K562 (cell line): ENCODE results near the gene OR13J1. TPM values are rescaled to one million over a fixed set of nuclear protein-coding genes. Genes with fewer than 3 reads are reported as not detected.

Experiments used
- ATAC-seq: fragments of 200-7000 bp; cut with Tn5 transposase; 3 replicates; pipeline ENCODE4 v1.9.1; 2020; ENCODE audit warnings: moderate library complexity
- BruUV-seq: library from RNA; stranded (reverse); fragments of 400-500 nt; replicated peaks from 2 replicates; lab custom pipeline; 2021; lab: Mats Ljungman, UMichigan
- CTCF ChIA-PET: fragments of 300-600 bp; formaldehyde crosslinking; extraction: SDS; loops from one replicate; lab custom pipeline; 2021; ENCODE audit warnings: low intra/inter-chr PET ratio; lab: Yijun Ruan, JAX
- POLR2A ChIA-PET: fragments of 300-600, 350-650 bp; sonication (Branson Sonifier 250); formaldehyde crosslinking; extraction: SDS; loops from one replicate; lab custom pipeline; 2021; ENCODE audit warnings: antibody characterized with exemption, inconsistent platforms; lab: Yijun Ruan, JAX
- DNase-seq, 4 experiments: peaks; one replicate each; pipeline versions ENCODE4 v3.0.0 to v3.0.0-alpha.2; 2011 to 2018; ENCODE audit warnings: low spot score in 3 of 4, mixed read lengths in 3 of 4; ENCODE audit errors: extremely low read depth in 1 of 4
- FAIRE-seq: peaks from 2 replicates; lab custom pipeline; 2011; peaks lifted over from hg19 to GRCh38; lab: Jason Lieb, UNC
- H2AFZ ChIP-seq: 2 replicates; pipeline ENCODE4 v1.6.0; 2011; ENCODE audit warnings: low read depth, low read length, control low read depth, inconsistent platforms
- H3K27ac ChIP-seq: fragments of 200-600 bp; 3 replicates; pipeline ENCODE4 v1.8.0; 2011; ENCODE audit warnings: low read depth, mild to moderate bottlenecking, control low read depth, inconsistent platforms, low read length, moderate library complexity, mixed read lengths; ENCODE audit errors: extremely low read depth
- H3K27me3 ChIP-seq, 2 experiments: fragments of 300-600 bp in 1 of 2; 2 replicates in 1 of 2; 3 replicates in 1 of 2; pipeline versions ENCODE4 v1.6.0 to v1.8.0; 2011; ENCODE audit warnings: inconsistent platforms in 2 of 2, low read length in 2 of 2, mild to moderate bottlenecking in 1 of 2, mixed read lengths in 1 of 2, moderate library complexity in 1 of 2; ENCODE audit not compliant: control insufficient read depth in 2 of 2, insufficient read depth in 2 of 2
- H3K36me3 ChIP-seq: fragments of 300-600 bp; 3 replicates; pipeline ENCODE4 v1.8.0; 2011; ENCODE audit warnings: mild to moderate bottlenecking, low read length, inconsistent platforms; ENCODE audit not compliant: control insufficient read depth, insufficient read depth
- H3K4me1 ChIP-seq, 2 experiments: fragments of 200-600 bp in 1 of 2; replicated peaks in 1 of 2; 2 replicates in 1 of 2; 3 replicates in 1 of 2; pipeline versions ENCODE4 v1.5.1 to v1.8.0; 2011; ENCODE audit warnings: inconsistent platforms in 2 of 2, low read length in 2 of 2, mild to moderate bottlenecking in 1 of 2, mixed read lengths in 1 of 2, moderate library complexity in 1 of 2; ENCODE audit not compliant: control insufficient read depth in 2 of 2, insufficient read depth in 2 of 2
- H3K4me2 ChIP-seq: 2 replicates; pipeline ENCODE4 v1.6.1; 2011; ENCODE audit warnings: low read length, control low read depth, inconsistent platforms, mixed read lengths; ENCODE audit not compliant: insufficient read depth
- H3K4me3 ChIP-seq: fragments of 200-600 bp; sonication (generic), shearing (Covaris generic); 2 replicates; pipeline ENCODE4 v1.5.1; 2016; ENCODE audit warnings: control low read depth, inconsistent platforms
- H3K79me2 ChIP-seq: fragments of 200-600 bp; 3 replicates; pipeline ENCODE4 v1.8.0; 2011; ENCODE audit warnings: low read length, inconsistent platforms; ENCODE audit not compliant: control insufficient read depth, insufficient read depth
- H3K9ac ChIP-seq, 2 experiments: 2 replicates each; pipeline versions ENCODE4 v1.6.0 to v1.6.1; 2011; ENCODE audit warnings: low read depth in 2 of 2, low read length in 2 of 2, control low read depth in 1 of 2, inconsistent platforms in 1 of 2, mild to moderate bottlenecking in 1 of 2, mixed read lengths in 1 of 2; ENCODE audit not compliant: insufficient read depth in 1 of 2
- H3K9me1 ChIP-seq: one replicate; pipeline ENCODE4 v1.6.0; 2011; ENCODE audit warnings: inconsistent platforms, mild to moderate bottlenecking, low read length, moderate library complexity; ENCODE audit not compliant: control insufficient read depth, insufficient read depth
- H3K9me3 ChIP-seq: replicated peaks from 2 replicates; pipeline ENCODE4 v1.5.1; 2011; ENCODE audit warnings: low read depth, low read length, inconsistent platforms; ENCODE audit not compliant: control insufficient read depth, insufficient read depth
- H4K20me1 ChIP-seq: replicated peaks from 2 replicates; pipeline ENCODE4 v1.6.1; 2011; ENCODE audit warnings: low read length, inconsistent platforms, mixed read lengths; ENCODE audit not compliant: control insufficient read depth, insufficient read depth
- CREM ChIP-seq: IDR thresholded peaks from 2 replicates; pipeline ENCODE4 v1.6.1; 2014; ENCODE audit warnings: antibody characterized with exemption, low read depth
- CXXC5 ChIP-seq: fragments of 250-450 bp; sonication (Bioruptor Pico); IDR thresholded peaks from 2 replicates; pipeline ENCODE4 v1.8.0; 2022; ENCODE audit warnings: inconsistent platforms, mild to moderate bottlenecking, moderate library complexity
- NFATC3 ChIP-seq: fragments of 450-650 bp; IDR thresholded peaks from 2 replicates; pipeline ENCODE4 v1.6.1; 2017; ENCODE audit warnings: mild to moderate bottlenecking
- RBM15 ChIP-seq: fragments of 200-400 bp; formaldehyde crosslinking; IDR thresholded peaks from 2 replicates; pipeline ENCODE4 v1.6.1; 2018; ENCODE audit warnings: mild to moderate bottlenecking, low read length, moderate library complexity; ENCODE audit not compliant: insufficient read depth
- SRSF7 ChIP-seq: fragments of 200-400 bp; formaldehyde crosslinking; optimal IDR thresholded peaks from 2 replicates; pipeline ENCODE3; 2017; ENCODE audit warnings: mild to moderate bottlenecking, low read depth, low read length
- STAG1 ChIP-seq: sonication (generic); formaldehyde crosslinking; IDR thresholded peaks from 2 replicates; pipeline ENCODE4 v1.5.0; 2020; ENCODE audit warnings: missing genetic modification reagents, borderline replicate concordance
- XRCC4 ChIP-seq: IDR thresholded peaks from one replicate; pipeline ENCODE4 v1.6.1; 2011; ENCODE audit not compliant: insufficient read depth, insufficient read length; ENCODE audit errors: extremely low read depth
- ZFP30 ChIP-seq: fragments of 250-450 bp; sonication (Bioruptor Pico); IDR thresholded peaks from 2 replicates; pipeline ENCODE4 v1.8.0; 2022; ENCODE audit warnings: moderate library complexity, mild to moderate bottlenecking, inconsistent platforms, borderline replicate concordance
- ZNF121 ChIP-seq: sonication (generic); formaldehyde crosslinking; conservative IDR thresholded peaks from 2 replicates; pipeline ENCODE4 v1.8.0; 2022; ENCODE audit warnings: missing genetic modification reagents
- WGBS: fragments of 100-300 bp; shearing (Covaris generic); methylation state at CpG from one replicate; pipeline ENCODE4 v1.1.6; 2016; ENCODE audit warnings: low coverage, mixed read lengths; ENCODE audit not compliant: insufficient coverage; ENCODE audit errors: missing lambda C conversion rate; 5-methylcytosine and 5-hydroxymethylcytosine counted together
- in situ Hi-C: fragments of 300-500 bp; cut with MboI; formaldehyde crosslinking; loops from 4 replicates; pipeline ENCODE4 v1.15.0; 2018; ENCODE audit warnings: inconsistent platforms, mixed read lengths
- intact Hi-C: fragments of 100-400 bp; cut with micrococcal nuclease; formaldehyde crosslinking; loops from 2 replicates; pipeline ENCODE4 v1.14.2; 2022
- polyA plus RNA-seq, 8 experiments: library from polyadenylated mRNA; depleted of rRNA in 4 of 8; stranded (reverse) in 5 of 8; unstranded in 3 of 8; fragments of >200 nt; fragmentation: Nextera tagmentation in 2 of 8; fragmentation: Illumina TruSeq in 1 of 8; extraction: Ambion mirVana in 2 of 8; extraction: Trizol in 1 of 8; gene quantifications; 2 replicates each; pipeline versions ENCODE4 v1.2.1 to v1.2.3, GENCODE V29; 2011 to 2014; ENCODE audit warnings: inconsistent platforms in 1 of 8, missing spikeins in 1 of 8
- total RNA-seq, 7 experiments: library from RNA; depleted of rRNA in 6 of 7; stranded (reverse); fragments of >200 nt in 6 of 7; fragmentation: Illumina TruSeq in 2 of 7; extraction: Trizol in 2 of 7; gene quantifications; 2 replicates each; pipeline versions ENCODE4 v1.2.1 to v1.2.3, GENCODE V29; 2011 to 2021; ENCODE audit warnings: low replicate concordance in 1 of 7
- TF ChIP-seq, protein P1 (sequence below): fragments of 450-650 bp; IDR thresholded peaks from 2 replicates; pipeline ENCODE4 v1.6.1; 2016; ENCODE audit warnings: missing biosample characterization, missing genetic modification characterization

Gene OR13J1
- total and polyA plus RNA-seq, 9 of the 15 experiments (the other 6 are each of a cell fraction or from before 2014, with no cell fraction given), result not detected

DNA sequence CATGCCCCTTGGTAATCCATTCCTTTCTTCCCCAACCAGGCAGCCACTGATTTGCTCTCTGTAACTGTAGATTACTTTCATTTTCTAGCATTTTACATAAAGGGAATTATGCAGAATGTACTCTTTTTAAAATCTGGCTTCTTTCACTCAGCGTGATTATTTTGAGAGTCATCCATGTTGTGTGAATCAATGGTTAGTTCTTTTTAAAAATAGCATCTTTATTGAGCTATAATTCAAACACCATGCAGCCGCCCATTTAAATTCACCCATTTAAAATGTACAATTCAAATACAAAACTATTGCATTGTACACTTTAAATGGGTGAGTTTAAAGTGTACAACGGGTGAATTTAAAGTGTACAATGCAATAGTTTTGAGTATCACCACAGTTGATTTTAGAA, 2.3 kb upstream of the OR13J1 start:
- in situ Hi-C loops (no loop called here), intact Hi-C loops (no loop called here)
- Histone ChIP-seq H2AFZ (no peak overlapping the region), H3K27ac (no peak overlapping the region), H3K4me2 (no peak overlapping the region), H3K4me1 (peaks cover 0 to 5% of the 10 kb centered on the region in 2 experiments; a peak in 2 of 5 replicates), H3K9me3 (no peaks in the 10 kb centered on the region), H3K79me2 (no peaks in the 10 kb centered on the region), H3K9me1 (no peaks in the 10 kb centered on the region), H3K4me3 (no peak overlapping the region), H4K20me1 (no peaks in the 10 kb centered on the region), H3K36me3 (no peaks in the 10 kb centered on the region), H3K27me3 (peaks cover 2 to 20% of the 10 kb centered on the region in 2 experiments; a peak in 3 of 5 replicates), H3K9ac (no peak overlapping the region)
- CTCF ChIA-PET, result no interaction called here
- POLR2A ChIA-PET, result interaction anchor here (0.6 kb wide), 1 partner anchor 14 kb away, joined by 3 read pairs; no protein-coding TSS in a partner anchor
- WGBS, result 0% methylated on average over 3 of the region's 3 CpGs
- FAIRE-seq (no peak), DNase-seq (no peak), ATAC-seq (no peak)
- TF ChIP-seq STAG1 (CRISPR knock-in tag), result no peak
- TF ChIP-seq CXXC5 (CRISPR knock-in tag), result no peak
- TF ChIP-seq, protein P1, sequence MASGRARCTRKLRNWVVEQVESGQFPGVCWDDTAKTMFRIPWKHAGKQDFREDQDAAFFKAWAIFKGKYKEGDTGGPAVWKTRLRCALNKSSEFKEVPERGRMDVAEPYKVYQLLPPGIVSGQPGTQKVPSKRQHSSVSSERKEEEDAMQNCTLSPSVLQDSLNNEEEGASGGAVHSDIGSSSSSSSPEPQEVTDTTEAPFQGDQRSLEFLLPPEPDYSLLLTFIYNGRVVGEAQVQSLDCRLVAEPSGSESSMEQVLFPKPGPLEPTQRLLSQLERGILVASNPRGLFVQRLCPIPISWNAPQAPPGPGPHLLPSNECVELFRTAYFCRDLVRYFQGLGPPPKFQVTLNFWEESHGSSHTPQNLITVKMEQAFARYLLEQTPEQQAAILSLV (tag), result no peak
- no peak for TF ChIP-seq XRCC4
- no peak for TF ChIP-seq NFATC3
- TF ChIP-seq ZFP30 (CRISPR knock-in tag), result no peak
- no peak for TF ChIP-seq RBM15
- no peak for TF ChIP-seq CREM
- no peak for TF ChIP-seq ZNF121 (CRISPR knock-in tag)
- no peak for TF ChIP-seq SRSF7
- no TSS peak for BruUV-seq
